ENCODE data around the gene MFSD2A. TPM values are rescaled to one million over a fixed set of nuclear protein-coding genes. Genes with fewer than 3 reads are reported as not detected.
A peak's percentile ranks its signal among the peaks of the same experiment; 100 is the strongest.
"Not testable (repeated sequence)": the region's sequence is repeated elsewhere in the genome, so short reads cannot be mapped to it uniquely, and the experiment has no call there.

The MFSD2A gene
- total RNA-seq, result 5.3 and 16.9 TPM in 2 replicates

DNA sequence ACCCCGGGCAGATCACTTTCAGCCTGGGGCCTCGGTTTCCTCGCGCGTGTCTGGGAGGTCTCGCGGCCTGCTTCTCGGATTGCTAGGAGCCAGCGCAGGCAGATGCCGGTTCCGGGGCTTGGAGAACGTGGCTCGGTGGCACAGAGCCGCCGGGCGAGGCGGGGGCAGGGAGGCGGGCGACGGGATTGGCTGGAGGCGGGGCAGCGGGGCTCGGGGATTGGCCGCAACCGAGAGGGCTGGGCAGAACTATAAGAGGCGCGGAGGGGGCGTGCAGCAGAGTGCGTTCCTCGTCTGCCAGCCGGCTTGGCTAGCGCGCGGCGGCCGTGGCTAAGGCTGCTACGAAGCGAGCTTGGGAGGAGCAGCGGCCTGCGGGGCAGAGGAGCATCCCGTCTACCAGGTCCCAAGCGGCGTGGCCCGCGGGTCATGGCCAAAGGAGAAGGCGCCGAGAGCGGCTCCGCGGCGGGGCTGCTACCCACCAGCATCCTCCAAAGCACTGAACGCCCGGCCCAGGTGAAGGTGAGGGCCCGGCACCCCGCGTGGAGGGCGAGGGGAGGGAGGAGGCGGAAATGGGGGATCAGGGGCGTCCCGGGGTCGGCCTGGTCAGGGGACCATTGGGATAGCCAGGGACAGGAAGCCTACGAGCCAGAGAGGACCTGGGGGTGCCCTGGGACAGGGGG, at the start of gene MFSD2A:
Gene MFSD2A, plus strand, starts transcription at position 276 of the 677 bp plus-strand sequence. Its CDS starts 148 bp downstream, at position 424.
- no peak for TF ChIP-seq CTCF (conservative IDR thresholded peaks at IDR 0.05; ENCODE audit: low read depth, low read length)
- peak within 1 kb of the TSS; percentile 93 for H3K4me3 ChIP-seq (ENCODE audit: low read depth, low read length)
- DNase-seq (ENCODE audit: low read depth), result no peak

GRCh38 chr1:39905172-39905571, 49.8 kb upstream of the MFSD2A start:
- no peak for DNase-seq (ENCODE audit: low read depth)
- no peak overlapping the region for H3K4me3 ChIP-seq (ENCODE audit: low read depth, low read length)
- TF ChIP-seq CTCF (conservative IDR thresholded peaks at IDR 0.05; ENCODE audit: low read depth, low read length), result no peak

DNA sequence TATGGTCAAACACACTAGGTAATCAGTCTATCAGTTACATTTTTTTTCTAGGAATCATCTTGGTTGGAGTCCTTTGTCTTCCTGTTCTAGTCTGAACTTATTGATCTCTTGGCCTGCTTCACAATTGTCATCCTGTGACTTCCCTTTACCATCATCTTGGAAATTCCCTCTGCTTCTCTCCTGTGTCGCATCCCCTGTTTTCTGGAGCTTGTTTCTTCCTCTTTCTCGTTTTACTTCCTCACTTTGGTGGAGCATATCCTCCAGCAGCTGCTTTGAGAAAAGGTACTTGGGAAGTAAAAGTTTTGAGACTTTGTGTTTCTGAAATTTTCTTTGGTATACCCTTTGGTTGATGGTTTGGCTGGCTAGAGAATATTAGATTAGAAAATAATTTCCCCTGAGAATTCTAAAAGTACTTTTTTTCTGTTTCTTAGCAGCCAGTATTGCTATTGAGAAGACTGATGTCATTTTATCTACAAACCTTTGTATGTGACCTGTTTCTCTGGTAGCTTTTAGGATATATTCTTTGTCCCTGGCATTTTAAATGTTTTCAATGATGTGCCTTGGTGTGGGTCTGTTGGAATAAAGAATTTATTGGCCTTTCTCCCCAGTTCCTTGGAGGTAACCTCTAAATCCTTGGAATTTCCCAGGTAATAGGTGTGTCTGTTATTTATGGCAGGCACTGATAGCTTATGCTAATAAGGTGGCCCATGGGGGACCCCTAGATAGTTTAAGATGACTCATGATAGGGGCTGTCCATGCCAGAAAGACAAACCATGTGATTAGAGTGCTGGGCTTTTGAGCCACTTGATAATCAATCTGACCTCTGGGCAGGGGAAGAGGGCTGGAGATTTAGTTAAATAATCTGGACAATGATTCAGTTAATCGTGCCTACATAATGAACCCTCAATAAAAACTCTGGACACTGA, 47.2 kb upstream of the MFSD2A start:
- no peak for DNase-seq (ENCODE audit: low read depth)
- no peak for TF ChIP-seq CTCF (conservative IDR thresholded peaks at IDR 0.05; ENCODE audit: low read depth, low read length)
- H3K4me3 ChIP-seq (ENCODE audit: low read depth, low read length), result no peak overlapping the region

GRCh38 chr1:39908534-39908933, 46.4 kb upstream of the MFSD2A start:
- TF ChIP-seq CTCF (conservative IDR thresholded peaks at IDR 0.05; ENCODE audit: low read depth, low read length), result no peak
- no peak for DNase-seq (ENCODE audit: low read depth)
- H3K4me3 ChIP-seq (ENCODE audit: low read depth, low read length), result no peak overlapping the region

DNA sequence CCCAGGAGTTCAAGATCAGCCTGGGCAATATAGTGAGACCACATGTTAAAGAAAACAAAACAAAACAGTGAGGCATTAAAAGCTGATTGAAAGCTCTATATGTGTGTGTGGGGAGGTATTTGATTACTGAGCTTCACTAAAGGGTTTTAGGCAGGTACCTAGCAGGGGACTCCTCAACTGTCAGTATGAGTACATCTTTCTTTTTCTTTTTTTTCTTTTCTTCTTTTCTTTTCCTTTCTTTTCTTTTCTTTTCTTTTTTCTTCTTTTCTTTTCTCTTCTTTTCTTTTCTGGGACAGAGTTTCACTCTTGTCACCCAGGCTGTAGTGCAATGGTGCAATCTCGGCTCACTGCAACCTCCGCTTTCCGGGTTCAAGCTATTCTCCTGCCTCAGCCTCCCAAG, 44.7 kb upstream of the MFSD2A start:
- DNase-seq (ENCODE audit: low read depth), result no peak

DNA sequence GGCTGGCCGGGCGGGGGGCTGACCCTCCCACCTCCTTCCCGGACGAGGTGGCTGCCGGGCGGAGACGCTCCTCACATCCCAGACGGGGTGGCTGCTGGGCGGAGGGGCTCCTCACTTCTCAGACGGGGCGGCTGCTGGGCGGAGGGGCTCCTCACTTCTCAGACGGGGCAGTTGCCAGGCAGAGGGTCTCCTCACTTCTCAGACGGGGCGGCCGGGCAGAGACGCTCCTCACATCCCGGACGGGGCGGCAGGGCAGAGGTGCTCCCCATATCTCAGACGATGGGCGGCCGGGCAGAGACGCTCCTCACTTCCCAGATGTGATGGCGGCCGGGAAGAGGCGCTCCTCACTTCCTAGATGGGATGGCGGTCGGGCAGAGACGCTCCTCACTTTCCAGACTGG, 41.8 kb upstream of the MFSD2A start:
- DNase-seq (ENCODE audit: low read depth); H3K4me3 ChIP-seq (ENCODE audit: low read depth, low read length): not testable (repeated sequence)

More for the DNA sequence above, 44.7 kb upstream of the MFSD2A start:
- no peak overlapping the region for H3K4me3 ChIP-seq (ENCODE audit: low read depth, low read length)
- no peak for TF ChIP-seq CTCF (conservative IDR thresholded peaks at IDR 0.05; ENCODE audit: low read depth, low read length)

GRCh38 chr1:39915499-39916129, 39.3 kb upstream of the MFSD2A start:
- DNase-seq (ENCODE audit: low read depth), result no peak
- H3K4me3 ChIP-seq (ENCODE audit: low read depth, low read length), result no peak overlapping the region
- TF ChIP-seq CTCF (conservative IDR thresholded peaks at IDR 0.05; ENCODE audit: low read depth, low read length), result no peak
